Omental fat pad (tissue), 4 donors: ENCODE results near the gene FAM186B. TPM values are rescaled to one million over a fixed set of nuclear protein-coding genes. Genes with fewer than 3 reads are reported as not detected.

Experiments
- ATAC-seq: fragments of 150-250 bp; one replicate; pipeline ENCODE4 v1.9.1; 2016; ENCODE audit warnings: mild to moderate bottlenecking, moderate library complexity; ENCODE audit not compliant: low FRiP score
- DNase-seq: peaks from one replicate; pipeline ENCODE4 v3.0.0-alpha.2; 2019; ENCODE audit warnings: low spot score
- CTCF ChIP-seq, 3 donors: fragments of 450-650 bp; IDR thresholded peaks; one replicate each; pipeline ENCODE4 v1.5.1; 2016 to 2017; ENCODE audit warnings: antibody characterized with exemption in 3 of 3, mild to moderate bottlenecking in 3 of 3, moderate library complexity in 2 of 3
- total RNA-seq, 4 donors: library from RNA; depleted of rRNA; stranded (reverse); fragments of >200 nt; gene quantifications; one replicate each; pipeline ENCODE4 v1.1.0, GENCODE V29; 2016

The FAM186B gene
- total RNA-seq, 4 donors from 2014 or later: 0.25 to 0.84 (median 0.48) TPM; not detected in 1

- ATAC-seq: no peak
- no peak for DNase-seq
- no peak for TF ChIP-seq CTCF (IDR thresholded peaks at IDR 0.05)
Measured at GRCh38 chr12:49560695-49561094, 44.7 kb downstream of the FAM186B start.

- no peak for TF ChIP-seq CTCF (IDR thresholded peaks at IDR 0.05)
- DNase-seq: no peak
- no peak for ATAC-seq
Measured at GRCh38 chr12:49559011-49559675, 46.3 kb downstream of the FAM186B start.

- ATAC-seq: no peak
- no peak for DNase-seq
- TF ChIP-seq CTCF (IDR thresholded peaks at IDR 0.05): no peak
Measured at GRCh38 chr12:49558526-49558925, 46.9 kb downstream of the FAM186B start.

GRCh38 chr12:49557917-49558215, 47.6 kb downstream of the FAM186B start:
- ATAC-seq (no peak), DNase-seq (no peak)
- TF ChIP-seq CTCF (IDR thresholded peaks at IDR 0.05): no peak

GRCh38 chr12:49557187-49557916, 48.1 kb downstream of the FAM186B start:
- no peak for ATAC-seq
- no peak for DNase-seq
- TF ChIP-seq CTCF (IDR thresholded peaks at IDR 0.05): no peak

- no peak for ATAC-seq
- TF ChIP-seq CTCF (IDR thresholded peaks at IDR 0.05): no peak
- DNase-seq: no peak
Measured at GRCh38 chr12:49556391-49557186, 48.9 kb downstream of the FAM186B start.
